Adrenal gland (tissue), 12 donors: ENCODE measurements around the gene TNFAIP8. TPM values are rescaled to one million over a fixed set of nuclear protein-coding genes. Genes with fewer than 3 reads are reported as not detected.

Experiments used
- DNase-seq, 7 donors: peaks; one replicate each; pipeline ENCODE4 v3.0.0-alpha.2; 2019 to 2020
- H3K27ac ChIP-seq, 5 donors: fragments of 200-600 bp; sonication (generic) in 4 of 5; 1 replicate in 3 of 5; 2 replicates in 2 of 5; pipeline versions ENCODE4 v1.5.1 to v1.8.0; 2016 to 2020; ENCODE audit warnings: mild to moderate bottlenecking in 1 of 5
- H3K27me3 ChIP-seq: fragments of 200-600 bp; 2 replicates; pipeline ENCODE4 v1.8.0; 2021
- H3K36me3 ChIP-seq, 2 donors: fragments of 200-600 bp; replicated peaks in 1 of 2; 1 replicate in 1 of 2; 2 replicates in 1 of 2; pipeline versions ENCODE4 v1.5.1 to v1.8.0; 2018 to 2022
- H3K4me1 ChIP-seq, 2 donors: fragments of 200-600 bp; replicated peaks in 1 of 2; 1 replicate in 1 of 2; 2 replicates in 1 of 2; pipeline versions ENCODE4 v1.5.1 to v1.8.0; 2018 to 2021
- H3K4me3 ChIP-seq, 4 donors: fragments of 200-600 bp; sonication (generic) in 3 of 4; one replicate each; pipeline ENCODE4 v1.5.1; 2016 to 2018
- H3K9me3 ChIP-seq, 3 donors: fragments of 200-600 bp; sonication (generic) in 1 of 3; replicated peaks in 1 of 3; 1 replicate in 2 of 3; 2 replicates in 1 of 3; pipeline versions ENCODE4 v1.5.1 to v1.8.0; 2016 to 2021
- CTCF ChIP-seq, 6 experiments: fragments of 450-650 bp in 4 of 6; fragments of 200-600 bp in 2 of 6; sonication (generic) in 1 of 6; IDR thresholded peaks; 1 replicate in 5 of 6; 2 replicates in 1 of 6; pipeline versions ENCODE4 v1.5.1 to v1.8.0; 2016 to 2021; ENCODE audit warnings: antibody characterized with exemption in 6 of 6, mild to moderate bottlenecking in 2 of 6, moderate library complexity in 1 of 6
- POLR2A ChIP-seq, 2 donors: fragments of 450-650 bp; IDR thresholded peaks; one replicate each; pipeline ENCODE4 v1.6.1; 2017; ENCODE audit warnings: antibody characterized with exemption in 2 of 2, mild to moderate bottlenecking in 2 of 2, moderate library complexity in 1 of 2
- WGBS, 4 donors: extraction: QIAGEN DNeasy Blood & Tissue Kit in 2 of 4; methylation state at CpG; one replicate each; pipeline versions ENCODE4 v1.1.5 to v1.1.7; 2013 to 2017; 5-methylcytosine and 5-hydroxymethylcytosine counted together
- intact Hi-C, 2 donors: fragments of 100-400 bp; cut with DNase I; formaldehyde crosslinking; loops; one replicate each; pipeline versions ENCODE4 v1.14.1 to v1.15.0; 2022 to 2023
- polyA plus RNA-seq, 3 donors: library from polyadenylated mRNA; stranded (reverse); fragments of 200-250 nt in 2 of 3; fragments of 350-450 nt in 1 of 3; fragmentation: Illumina TruSeq in 1 of 3; extraction: RNeasy Lipid Tissue Mini Kit (QIAGEN cat#74804) in 1 of 3; gene quantifications; one replicate each; pipeline ENCODE4 v1.2.3, GENCODE V29; 2013 to 2014
- total RNA-seq, 9 donors: library from RNA; depleted of rRNA in 4 of 9; stranded (reverse); fragments of >200 nt in 4 of 9; fragments of 120-200 nt in 1 of 9; fragmentation: NEBNext Ultra II Directional in 1 of 9; extraction: Animal tissue kit (Norgen Biotek cat#: 25700) in 1 of 9; gene quantifications; one replicate each; pipeline versions ENCODE4 v1.1.0 to v1.2.4, GENCODE V29; 2013 to 2023
- donor health status: healthy with polysubstance abuse.
- donor health status: Bipolar disorder and iron deficiency.
- donor health status: DM: yes; HTN: yes; CAD: no.
- donor health status: DM: no; HTN: no; CAD: no.
- donor health status: DM: no; HTN: no; CAD: no.
- donor health status: DM: yes; HTN: yes; CAD: no.

The TNFAIP8 gene
- total and polyA plus RNA-seq, 12 donors, result 1.4 to 12.7 (median 5.5) TPM

DNA sequence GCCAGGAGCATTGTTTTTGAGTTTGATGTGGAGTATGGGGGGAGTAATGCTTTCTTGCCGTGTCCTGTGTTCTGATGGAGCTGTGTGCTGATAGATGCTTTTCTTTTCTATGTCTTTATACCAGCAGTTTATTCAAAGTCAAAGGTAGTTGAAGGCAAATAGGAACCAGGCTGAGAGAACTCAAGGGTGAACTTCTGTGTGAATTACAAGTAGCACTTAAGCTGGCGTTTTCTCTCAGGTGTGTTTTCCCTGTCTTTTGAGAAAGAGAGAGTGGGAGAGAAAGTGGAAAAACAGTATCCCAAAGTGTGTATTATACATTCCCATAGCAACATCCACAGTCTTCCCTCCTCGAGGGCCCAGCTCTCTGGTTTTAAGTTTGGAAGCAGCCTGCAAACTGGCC is 1.5 kb downstream of the TNFAIP8 start:
- Histone ChIP-seq H3K4me1 (peaks cover 0 to 5% of the 10 kb centered on the region in 2 donors), H3K27me3 (no peaks in the 10 kb centered on the region), H3K36me3 (no peaks in the 10 kb centered on the region), H3K4me3 (peak overlapping the region in 1 of 4 donors; percentile 88), H3K9me3 (no peaks in the 10 kb centered on the region), H3K27ac (peak overlapping the region in 1 of 5 donors; percentile 85)
- TF ChIP-seq CTCF (IDR thresholded peaks at IDR 0.05), result no peak
- 50 to 68% (median 59%) methylated on average over 3 of the region's 3 CpGs for WGBS, 4 donors
- intact Hi-C loops, result no loop called here
- DNase-seq, result no peak

- no peak for DNase-seq
- Histone ChIP-seq H3K9me3 (no peaks in the 10 kb centered on the region), H3K4me3 (no peak overlapping the region), H3K36me3 (no peaks in the 10 kb centered on the region), H3K27me3 (no peaks in the 10 kb centered on the region), H3K27ac (no peak overlapping the region), H3K4me1 (peaks cover 0 to 5% of the 10 kb centered on the region in 2 donors)
- intact Hi-C loops, result no loop called here
- TF ChIP-seq CTCF (IDR thresholded peaks at IDR 0.05) (no peak), POLR2A (IDR thresholded peaks at IDR 0.05) (no peak)
- 79 to 88% (median 86%) methylated on average over 6 of the region's 6 CpGs for WGBS, 4 donors
These were observed 2.1 kb downstream of the TNFAIP8 start for GRCh38 chr5:119357808-119358529.

GRCh38 chr5:119358530-119358900 is 2.7 kb downstream of the TNFAIP8 start:
- H3K27ac ChIP-seq, result no peak overlapping the region
- peaks cover 0 to 5% of the 10 kb centered on the region in 2 donors for H3K4me1 ChIP-seq
- H3K4me3 ChIP-seq, result no peak overlapping the region
- no peak for TF ChIP-seq POLR2A (IDR thresholded peaks at IDR 0.05)
- TF ChIP-seq CTCF (IDR thresholded peaks at IDR 0.05), result no peak
- no peak for DNase-seq
- H3K36me3 ChIP-seq, result no peaks in the 10 kb centered on the region
- intact Hi-C loops, result no loop called here
- no peaks in the 10 kb centered on the region for H3K27me3 ChIP-seq
- no peaks in the 10 kb centered on the region for H3K9me3 ChIP-seq
- 79 to 86% (median 80%) methylated on average over 2 of the region's 2 CpGs for WGBS, 4 donors

DNA sequence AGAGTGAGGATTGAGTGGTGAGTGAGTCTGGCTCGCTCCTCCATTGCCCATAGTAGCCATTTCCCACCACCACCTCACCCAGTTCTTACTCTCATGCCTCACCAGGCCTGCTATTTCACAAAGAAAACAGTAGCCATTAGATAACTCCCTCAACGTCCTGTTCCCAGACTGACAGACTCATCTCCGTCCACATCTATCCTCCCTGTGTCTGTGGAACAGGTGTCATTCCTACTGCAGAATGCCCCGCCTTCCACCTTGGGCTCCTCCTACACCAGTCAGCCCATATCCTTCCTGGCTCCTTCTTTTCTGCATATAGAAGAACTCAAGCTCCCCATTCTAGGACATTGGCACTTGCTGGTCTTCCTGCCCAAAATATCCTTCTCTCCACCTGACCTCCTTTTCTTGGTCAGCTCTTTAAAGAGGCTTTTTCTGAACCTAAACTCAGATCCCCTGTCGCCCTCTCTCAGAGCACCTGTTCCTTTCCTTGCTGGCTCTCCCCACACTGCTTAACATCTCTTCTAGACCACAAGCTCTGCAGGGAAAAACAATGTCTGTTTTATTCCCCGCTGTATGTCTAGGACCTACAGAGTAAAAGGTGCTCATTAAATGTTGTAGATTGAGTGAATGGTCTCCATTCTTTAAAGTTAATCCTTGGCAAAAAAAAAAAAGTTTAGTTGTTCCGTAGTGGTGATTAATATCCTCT is 3.2 kb downstream of the TNFAIP8 start:
- TF ChIP-seq CTCF (IDR thresholded peaks at IDR 0.05), result no peak
- no peak for TF ChIP-seq POLR2A (IDR thresholded peaks at IDR 0.05)
- Histone ChIP-seq H3K27me3 (no peaks in the 10 kb centered on the region), H3K27ac (no peak overlapping the region), H3K36me3 (no peaks in the 10 kb centered on the region), H3K4me3 (no peak overlapping the region), H3K9me3 (no peaks in the 10 kb centered on the region), H3K4me1 (peaks cover 0 to 5% of the 10 kb centered on the region in 2 donors)
- no peak for DNase-seq
- intact Hi-C loops, result no loop called here
- 76 to 84% (median 83%) methylated on average over 7 of the region's 7 CpGs for WGBS, 4 donors
